Gastrocnemius medialis (tissue), 4 donors: ENCODE data around the gene TMEM38B. TPM values are rescaled to one million over a fixed set of nuclear protein-coding genes. Genes with fewer than 3 reads are reported as not detected.

Source experiments
- ATAC-seq, 2 donors: fragments of 150-250 bp; one replicate each; pipeline ENCODE4 v1.9.1; 2016
- DNase-seq, 2 donors: peaks; one replicate each; pipeline ENCODE4 v3.0.0-alpha.2; 2019
- H3K27ac ChIP-seq, 4 donors: fragments of 200-600 bp; sonication (generic); 1 replicate in 1 of 4; 2 replicates in 3 of 4; pipeline ENCODE4 v1.5.1; 2016 to 2018; ENCODE audit warnings: mild to moderate bottlenecking in 2 of 4, moderate library complexity in 1 of 4
- H3K27me3 ChIP-seq, 3 donors: fragments of 200-600 bp; sonication (generic) in 2 of 3; 1 replicate in 1 of 3; 2 replicates in 2 of 3; pipeline versions ENCODE4 v1.5.1 to v1.6.0; 2016 to 2019; ENCODE audit warnings: mild to moderate bottlenecking in 1 of 3, moderate library complexity in 1 of 3
- H3K36me3 ChIP-seq, 2 donors: fragments of 200-600 bp; sonication (generic) in 1 of 2; one replicate each; pipeline ENCODE4 v1.5.1; 2017 to 2018
- H3K4me1 ChIP-seq, 2 donors: fragments of 200-600 bp; sonication (generic) in 1 of 2; one replicate each; pipeline ENCODE4 v1.5.1; 2016 to 2017; ENCODE audit warnings: mild to moderate bottlenecking in 2 of 2
- H3K4me3 ChIP-seq, 4 donors: fragments of 200-600 bp; sonication (generic) in 3 of 4; 1 replicate in 1 of 4; 2 replicates in 3 of 4; pipeline ENCODE4 v1.5.1; 2016 to 2019; ENCODE audit warnings: mild to moderate bottlenecking in 2 of 4
- H3K9me3 ChIP-seq, 3 donors: fragments of 200-600 bp; sonication (generic) in 2 of 3; 1 replicate in 1 of 3; 2 replicates in 2 of 3; pipeline ENCODE4 v1.5.1; 2016 to 2019
- POLR2A ChIP-seq, 2 donors: fragments of 450-650 bp; IDR thresholded peaks; one replicate each; pipeline ENCODE4 v1.6.1; 2017; ENCODE audit warnings: antibody characterized with exemption in 2 of 2, mild to moderate bottlenecking in 2 of 2, moderate library complexity in 2 of 2
- in situ Hi-C, 4 donors: fragments of 200-750 bp; cut with MboI; loops; one replicate each; pipeline versions ENCODE4 v1.15.0 to v1.8.0; 2017; ENCODE audit warnings: low sequenced_read_pairs in 4 of 4
- intact Hi-C: fragments of 100-400 bp; cut with DNase I; formaldehyde crosslinking; loops from one replicate; pipeline ENCODE4 v1.15.1; 2023; ENCODE audit warnings: low total_unique reads
- total RNA-seq, 4 donors: library from RNA; depleted of rRNA; stranded (reverse); fragments of >200 nt; gene quantifications; one replicate each; pipeline versions ENCODE4 v1.1.0 to v1.2.3, GENCODE V29; 2016
- TF ChIP-seq, protein P1 (sequence below), 5 experiments: fragments of 450-650 bp in 3 of 5; fragments of 200-600 bp in 2 of 5; sonication (generic) in 2 of 5; IDR thresholded peaks in 4 of 5; conservative IDR thresholded peaks in 1 of 5; 1 replicate in 4 of 5; 2 replicates in 1 of 5; pipeline ENCODE4 v1.5.1; 2016 to 2019; ENCODE audit warnings: antibody characterized with exemption in 5 of 5, mild to moderate bottlenecking in 3 of 5, moderate library complexity in 3 of 5

TMEM38B gene
- total RNA-seq, 4 donors from 2014 or later = 81.4 to 97.6 (median 89.8) TPM

DNA sequence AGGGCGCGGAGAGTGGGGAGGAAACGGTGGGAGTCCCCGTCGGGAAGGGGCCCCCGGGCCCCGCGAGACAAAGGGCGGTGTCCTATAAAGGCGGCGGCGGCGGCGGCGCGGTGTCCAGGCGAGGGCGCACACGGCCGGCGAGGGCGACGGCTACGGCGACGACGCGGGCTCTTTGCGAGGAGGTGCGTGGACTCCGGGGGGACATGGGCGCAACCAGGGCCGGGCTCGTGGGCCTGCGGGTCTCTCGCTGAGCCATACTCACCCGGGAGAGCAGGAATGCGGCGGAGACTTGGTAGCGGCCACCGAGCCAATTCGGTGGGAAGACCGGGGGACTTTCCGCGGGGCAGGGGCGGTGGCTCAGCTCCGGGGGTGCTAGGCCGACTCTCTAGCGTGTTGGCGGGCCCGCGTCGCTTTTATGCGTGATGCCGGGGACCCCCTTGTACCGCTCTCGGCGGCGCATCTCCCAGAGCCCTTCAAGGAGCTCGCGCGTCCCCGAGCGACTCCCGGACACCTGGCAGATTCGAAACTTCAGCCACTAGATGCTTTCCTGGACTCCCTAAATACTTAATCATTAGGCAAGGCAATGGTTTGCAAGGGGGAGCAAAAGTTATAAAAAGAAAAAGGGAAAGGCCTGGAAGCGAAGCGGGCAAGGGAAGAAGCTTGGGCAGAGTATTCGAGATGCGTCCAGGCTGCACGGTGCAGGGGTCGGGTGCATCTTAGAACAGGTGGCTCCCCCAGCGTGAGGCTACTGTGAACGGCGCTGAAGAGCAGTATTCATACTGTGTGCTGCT is 38.0 kb upstream of the TMEM38B start:
- Histone ChIP-seq H3K4me1 (peaks cover 19 to 24% of the 10 kb centered on the region in 2 donors), H3K9me3 (no peaks in the 10 kb centered on the region), H3K4me3 (peak overlapping the region; percentile 63 to 94 (median 68)), H3K27me3 (no peaks in the 10 kb centered on the region), H3K27ac (peak overlapping the region; percentile 75 to 79 (median 76)), H3K36me3 (no peaks in the 10 kb centered on the region)
- peak; percentile 19 to 39 for DNase-seq
- no peak for TF ChIP-seq POLR2A (IDR thresholded peaks at IDR 0.05)
- TF ChIP-seq, protein P1, sequence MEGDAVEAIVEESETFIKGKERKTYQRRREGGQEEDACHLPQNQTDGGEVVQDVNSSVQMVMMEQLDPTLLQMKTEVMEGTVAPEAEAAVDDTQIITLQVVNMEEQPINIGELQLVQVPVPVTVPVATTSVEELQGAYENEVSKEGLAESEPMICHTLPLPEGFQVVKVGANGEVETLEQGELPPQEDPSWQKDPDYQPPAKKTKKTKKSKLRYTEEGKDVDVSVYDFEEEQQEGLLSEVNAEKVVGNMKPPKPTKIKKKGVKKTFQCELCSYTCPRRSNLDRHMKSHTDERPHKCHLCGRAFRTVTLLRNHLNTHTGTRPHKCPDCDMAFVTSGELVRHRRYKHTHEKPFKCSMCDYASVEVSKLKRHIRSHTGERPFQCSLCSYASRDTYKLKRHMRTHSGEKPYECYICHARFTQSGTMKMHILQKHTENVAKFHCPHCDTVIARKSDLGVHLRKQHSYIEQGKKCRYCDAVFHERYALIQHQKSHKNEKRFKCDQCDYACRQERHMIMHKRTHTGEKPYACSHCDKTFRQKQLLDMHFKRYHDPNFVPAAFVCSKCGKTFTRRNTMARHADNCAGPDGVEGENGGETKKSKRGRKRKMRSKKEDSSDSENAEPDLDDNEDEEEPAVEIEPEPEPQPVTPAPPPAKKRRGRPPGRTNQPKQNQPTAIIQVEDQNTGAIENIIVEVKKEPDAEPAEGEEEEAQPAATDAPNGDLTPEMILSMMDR (IDR thresholded peaks at IDR 0.05 in 4 of 5, conservative IDR thresholded peaks at IDR 0.05 in 1 of 5) = peak; percentile 45 to 74 (median 62)
- intact Hi-C loops = loop anchor here (1.0 kb wide), 2 partner anchors 62 to 225 kb away; no protein-coding TSS in a partner anchor
- ATAC-seq = peak; percentile 77 to 86
- in situ Hi-C loops = loop anchor here in 1 of 4 donors (25.0 kb wide), 1 partner anchor 231 kb away; no protein-coding TSS in a partner anchor

DNA sequence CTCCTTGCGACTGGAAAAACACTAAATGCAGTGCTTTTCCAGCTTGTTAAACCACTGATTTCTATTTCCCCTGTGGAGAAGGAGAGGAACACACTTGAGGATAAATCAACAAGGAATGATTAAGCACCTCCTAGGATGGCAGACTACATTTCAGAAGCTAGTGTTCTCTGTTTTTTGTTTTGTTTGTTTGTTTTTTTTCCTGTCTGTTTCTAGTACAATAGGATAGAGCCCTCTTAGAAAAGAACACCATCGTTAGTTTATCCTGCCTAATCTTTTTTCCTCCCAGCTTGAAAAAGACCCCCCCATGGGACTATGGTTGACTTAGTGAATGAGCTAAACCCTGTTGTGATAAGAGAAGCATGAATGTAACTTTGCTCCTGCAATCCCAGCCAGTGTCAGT is 36.0 kb upstream of the TMEM38B start:
- H3K27ac ChIP-seq = peak overlapping the region; percentile 3 to 30 (median 18)
- intact Hi-C loops = no loop called here
- DNase-seq (no peak), ATAC-seq (no peak)
- TF ChIP-seq POLR2A (IDR thresholded peaks at IDR 0.05) = no peak
- TF ChIP-seq, protein P1 (IDR thresholded peaks at IDR 0.05 in 4 of 5, conservative IDR thresholded peaks at IDR 0.05 in 1 of 5) = no peak
- no peak overlapping the region for H3K4me3 ChIP-seq
- in situ Hi-C loops = loop anchor here in 1 of 4 donors (25.0 kb wide), 1 partner anchor 229 kb away; no protein-coding TSS in a partner anchor
- no peaks in the 10 kb centered on the region for H3K36me3 ChIP-seq
- no peaks in the 10 kb centered on the region for H3K27me3 ChIP-seq
- peaks cover 24% of the 10 kb centered on the region in 2 donors for H3K4me1 ChIP-seq
- H3K9me3 ChIP-seq = no peaks in the 10 kb centered on the region

DNA sequence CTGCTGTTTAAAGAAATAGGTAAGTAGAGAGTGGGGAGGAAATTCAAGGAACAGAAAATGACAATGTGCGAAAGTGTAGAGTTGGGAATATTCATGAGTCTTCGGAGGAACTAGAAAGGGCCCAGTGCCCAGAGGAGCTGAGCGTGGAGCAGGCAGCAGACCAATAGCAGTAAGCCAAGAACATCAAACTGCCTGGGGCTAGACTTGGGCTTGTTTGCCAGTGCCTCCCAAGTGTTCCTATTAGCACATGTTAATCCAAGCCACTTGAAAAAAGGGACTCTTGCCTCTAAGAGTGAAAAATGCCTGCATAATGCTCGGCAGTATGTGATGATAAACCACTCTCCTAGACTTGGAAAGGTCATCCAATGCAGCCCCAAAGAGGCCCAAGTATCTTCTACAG is 33.3 kb upstream of the TMEM38B start:
- intact Hi-C loops = no loop called here
- H3K9me3 ChIP-seq = no peaks in the 10 kb centered on the region
- H3K4me3 ChIP-seq = no peak overlapping the region
- H3K4me1 ChIP-seq = peaks cover 19 to 24% of the 10 kb centered on the region in 2 donors
- H3K27me3 ChIP-seq = no peaks in the 10 kb centered on the region
- TF ChIP-seq POLR2A (IDR thresholded peaks at IDR 0.05) = no peak
- TF ChIP-seq, protein P1 (IDR thresholded peaks at IDR 0.05 in 4 of 5, conservative IDR thresholded peaks at IDR 0.05 in 1 of 5) = no peak
- peak in 1 of 2 donors; percentile 27 for ATAC-seq
- H3K36me3 ChIP-seq = no peaks in the 10 kb centered on the region
- H3K27ac ChIP-seq = peak overlapping the region in 3 of 4 donors; percentile 22 to 77 (median 69)
- in situ Hi-C loops = loop anchor here in 1 of 4 donors (10.0 to 25.0 kb wide), 2 partner anchors 64 to 226 kb away; no protein-coding TSS in a partner anchor
- no peak for DNase-seq

DNA sequence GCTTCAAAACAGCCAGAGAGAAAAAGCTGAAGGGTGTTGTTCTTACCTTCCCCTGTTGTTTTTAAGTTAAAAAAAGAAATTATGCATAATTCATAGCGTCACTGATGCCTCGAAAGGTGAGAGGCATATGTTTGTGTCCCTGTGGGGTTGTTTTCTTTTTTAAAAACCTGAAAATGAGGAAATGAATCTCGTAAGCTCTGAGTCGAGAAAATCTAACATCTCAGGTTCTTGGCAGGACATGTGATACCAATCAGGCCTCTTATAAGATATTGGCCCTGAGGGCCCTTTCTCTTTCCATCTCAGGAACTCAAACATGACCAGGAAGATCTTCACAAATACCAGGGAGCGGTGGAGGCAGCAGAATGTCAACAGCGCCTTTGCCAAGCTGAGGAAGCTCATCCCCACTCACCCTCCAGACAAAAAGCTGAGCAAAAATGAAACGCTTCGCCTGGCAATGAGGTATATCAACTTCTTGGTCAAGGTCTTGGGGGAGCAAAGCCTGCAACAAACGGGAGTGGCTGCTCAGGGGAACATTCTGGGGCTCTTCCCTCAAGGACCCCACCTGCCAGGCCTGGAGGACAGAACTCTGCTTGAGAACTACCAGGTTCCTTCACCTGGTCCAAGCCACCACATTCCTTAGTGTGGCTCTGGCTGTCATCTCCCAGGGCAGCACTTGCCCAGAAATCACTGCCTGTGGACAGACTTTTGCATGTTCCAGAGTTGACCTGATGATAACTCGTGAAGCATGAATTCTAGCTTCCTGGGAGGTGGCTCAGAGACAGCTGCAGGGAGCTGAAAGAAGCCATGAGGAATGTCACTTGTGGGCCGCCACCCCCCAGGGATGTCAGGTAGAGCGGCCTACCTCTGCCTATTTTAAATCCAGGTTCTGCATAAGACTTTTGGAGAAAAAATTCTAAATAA is 31.9 kb upstream of the TMEM38B start, which contains the start of gene TAL2:
Gene TAL2, plus strand, starts transcription at position 274 of the 921 bp plus-strand sequence. Its CDS starts 40 bp downstream, at position 314.
- peak in 1 of 2 donors; percentile 32 for ATAC-seq
- Histone ChIP-seq H3K4me1 (peaks cover 5 to 14% of the 10 kb centered on the region in 2 donors), H3K36me3 (no peaks in the 10 kb centered on the region), H3K27ac (peak within 1 kb of the TSS; percentile 21 to 77 (median 54)), H3K27me3 (no peaks in the 10 kb centered on the region), H3K9me3 (no peaks in the 10 kb centered on the region), H3K4me3 (no peak within 1 kb of the TSS)
- in situ Hi-C loops = loop anchor here in 1 of 4 donors (10.0 to 25.0 kb wide), 2 partner anchors 62 to 225 kb away; no protein-coding TSS in a partner anchor
- no peak for DNase-seq
- intact Hi-C loops = no loop called here
- TF ChIP-seq POLR2A (IDR thresholded peaks at IDR 0.05) = no peak
- TF ChIP-seq, protein P1 (IDR thresholded peaks at IDR 0.05 in 4 of 5, conservative IDR thresholded peaks at IDR 0.05 in 1 of 5) = no peak
